Measurements from ENCODE around the gene ACAP2.

DNA sequence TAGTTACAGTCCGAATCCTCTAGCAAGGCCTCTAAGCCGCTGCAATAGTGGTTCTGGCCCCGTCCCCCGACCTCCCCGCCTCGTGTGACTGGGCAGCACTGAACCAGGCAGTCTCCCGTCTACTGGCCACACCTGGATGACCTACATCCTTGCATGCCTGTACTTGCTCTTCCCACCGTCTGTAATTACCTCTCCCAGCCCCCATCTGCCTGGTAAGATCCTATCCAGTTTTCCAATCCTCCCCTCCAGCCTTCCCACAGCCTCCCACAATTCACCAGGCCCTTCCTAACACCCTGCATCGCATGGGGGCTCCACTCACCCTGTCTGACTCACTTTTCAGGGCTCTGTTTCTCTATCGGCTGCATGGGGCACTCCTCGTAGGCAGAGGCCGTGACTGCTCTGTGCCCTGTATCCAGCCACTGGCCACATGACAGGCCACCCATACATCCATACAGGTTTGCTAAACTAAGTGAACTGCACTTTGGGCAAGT, 204.7 kb downstream of the ACAP2 start:
- TF ChIP-seq, protein P1, sequence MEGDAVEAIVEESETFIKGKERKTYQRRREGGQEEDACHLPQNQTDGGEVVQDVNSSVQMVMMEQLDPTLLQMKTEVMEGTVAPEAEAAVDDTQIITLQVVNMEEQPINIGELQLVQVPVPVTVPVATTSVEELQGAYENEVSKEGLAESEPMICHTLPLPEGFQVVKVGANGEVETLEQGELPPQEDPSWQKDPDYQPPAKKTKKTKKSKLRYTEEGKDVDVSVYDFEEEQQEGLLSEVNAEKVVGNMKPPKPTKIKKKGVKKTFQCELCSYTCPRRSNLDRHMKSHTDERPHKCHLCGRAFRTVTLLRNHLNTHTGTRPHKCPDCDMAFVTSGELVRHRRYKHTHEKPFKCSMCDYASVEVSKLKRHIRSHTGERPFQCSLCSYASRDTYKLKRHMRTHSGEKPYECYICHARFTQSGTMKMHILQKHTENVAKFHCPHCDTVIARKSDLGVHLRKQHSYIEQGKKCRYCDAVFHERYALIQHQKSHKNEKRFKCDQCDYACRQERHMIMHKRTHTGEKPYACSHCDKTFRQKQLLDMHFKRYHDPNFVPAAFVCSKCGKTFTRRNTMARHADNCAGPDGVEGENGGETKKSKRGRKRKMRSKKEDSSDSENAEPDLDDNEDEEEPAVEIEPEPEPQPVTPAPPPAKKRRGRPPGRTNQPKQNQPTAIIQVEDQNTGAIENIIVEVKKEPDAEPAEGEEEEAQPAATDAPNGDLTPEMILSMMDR (IDR thresholded peaks at IDR 0.05): no peak
- no peak for TF ChIP-seq POLR2A (IDR thresholded peaks at IDR 0.05)
